ENCODE measurements around the gene SUPT3H. TPM values are rescaled to one million over a fixed set of nuclear protein-coding genes. Genes with fewer than 3 reads are reported as not detected.

The SUPT3H gene
- total and polyA plus RNA-seq, 2 of the 13 experiments (the other 11 are each of a cell fraction or from before 2014, with no cell fraction given): 11.9 to 36.1 TPM

DNA sequence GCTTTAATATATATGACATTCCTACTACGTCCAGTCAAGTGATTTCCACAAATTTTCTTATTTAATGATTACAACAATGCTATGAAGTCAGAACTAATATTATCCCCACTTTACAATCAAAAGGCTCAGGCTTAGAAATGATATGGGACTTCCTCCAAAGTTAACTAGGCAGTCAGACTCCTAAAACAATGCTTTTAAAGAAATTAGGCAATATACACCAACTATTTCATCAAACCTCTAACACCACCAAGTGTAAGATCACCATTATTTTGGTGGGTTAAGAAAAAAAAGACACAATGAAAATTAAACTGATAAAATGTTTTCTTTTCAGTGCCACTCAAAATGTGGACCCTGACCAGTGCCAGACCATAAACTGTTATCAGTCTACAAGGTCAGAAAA, 305.7 kb downstream of the SUPT3H start:
- Histone ChIP-seq H2AFZ (ENCODE audit: low read length) (no peak overlapping the region), H3K4me1 (ENCODE audit: insufficient read depth, low read length) (no peaks in the 10 kb centered on the region), H3K9me3 (ENCODE audit: low read length) (no peaks in the 10 kb centered on the region), H4K20me1 (ENCODE audit: insufficient read depth, low read length) (no peaks in the 10 kb centered on the region), H3K4me2 (ENCODE audit: low read depth, low read length) (no peak overlapping the region), H3K27me3 (ENCODE audit: control insufficient read depth in 1 of 2, insufficient read depth in 2 of 2, low read length in 2 of 2) (no peaks in the 10 kb centered on the region), H3K27ac (ENCODE audit: extremely low read length, insufficient read depth, low read length) (no peak overlapping the region), H3K4me3 (replicated peaks in 1 of 3; ENCODE audit: insufficient read depth in 1 of 3, low read depth in 2 of 3, low read length in 3 of 3) (no peak overlapping the region), H3K79me2 (ENCODE audit: insufficient read depth, low read length) (no peaks in the 10 kb centered on the region), H3K9ac (ENCODE audit: insufficient read depth, low read depth, low read length) (no peak overlapping the region), H3K36me3 (replicated peaks in 1 of 2; ENCODE audit: control insufficient read depth in 1 of 2, insufficient read depth in 2 of 2, low read length in 2 of 2) (no peaks in the 10 kb centered on the region)
- DNase-seq (ENCODE audit: low spot score) (no peak), ATAC-seq (no peak), FAIRE-seq (no peak)
- 100% methylated on average over 1 of the region's 1 CpG for WGBS (ENCODE audit: low lambda C conversion rate)
- in situ Hi-C loops (cut with HindIII; ENCODE audit: extremely low pct_ligation_motif_present, low pct_unique_long_range_greater_than_20kb): no loop called here
- BruUV-seq (replicated peaks): no TSS peak
- TF ChIP-seq ZNF124 (CRISPR knock-in tag; IDR thresholded peaks at IDR 0.05): no peak
- peak; percentile 58; the same call in 1 of the 2 replicates for TF ChIP-seq CEBPB (IDR thresholded peaks at IDR 0.05; ENCODE audit: borderline replicate concordance, low read depth, low read length)
- TF ChIP-seq, protein P1, sequence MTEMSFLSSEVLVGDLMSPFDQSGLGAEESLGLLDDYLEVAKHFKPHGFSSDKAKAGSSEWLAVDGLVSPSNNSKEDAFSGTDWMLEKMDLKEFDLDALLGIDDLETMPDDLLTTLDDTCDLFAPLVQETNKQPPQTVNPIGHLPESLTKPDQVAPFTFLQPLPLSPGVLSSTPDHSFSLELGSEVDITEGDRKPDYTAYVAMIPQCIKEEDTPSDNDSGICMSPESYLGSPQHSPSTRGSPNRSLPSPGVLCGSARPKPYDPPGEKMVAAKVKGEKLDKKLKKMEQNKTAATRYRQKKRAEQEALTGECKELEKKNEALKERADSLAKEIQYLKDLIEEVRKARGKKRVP (CRISPR knock-in tag; IDR thresholded peaks at IDR 0.05): peak in 1 of 2 experiments; percentile 65; a peak in 1 of 4 replicates
- TF ChIP-seq, protein P2, sequence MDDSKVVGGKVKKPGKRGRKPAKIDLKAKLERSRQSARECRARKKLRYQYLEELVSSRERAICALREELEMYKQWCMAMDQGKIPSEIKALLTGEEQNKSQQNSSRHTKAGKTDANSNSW (CRISPR knock-in tag; IDR thresholded peaks at IDR 0.05; ENCODE audit: borderline replicate concordance): no peak
- ChIA-PET POLR2A (interaction anchor here (0.6 kb wide), 1 partner anchor 123 kb away, joined by 3 read pairs; no protein-coding TSS in a partner anchor), CTCF (ENCODE audit: low intra/inter-chr PET ratio, low total read pairs) (no interaction called here)
- intact Hi-C loops (cut with micrococcal nuclease; ENCODE audit: unreplicated experiment): no loop called here

DNA sequence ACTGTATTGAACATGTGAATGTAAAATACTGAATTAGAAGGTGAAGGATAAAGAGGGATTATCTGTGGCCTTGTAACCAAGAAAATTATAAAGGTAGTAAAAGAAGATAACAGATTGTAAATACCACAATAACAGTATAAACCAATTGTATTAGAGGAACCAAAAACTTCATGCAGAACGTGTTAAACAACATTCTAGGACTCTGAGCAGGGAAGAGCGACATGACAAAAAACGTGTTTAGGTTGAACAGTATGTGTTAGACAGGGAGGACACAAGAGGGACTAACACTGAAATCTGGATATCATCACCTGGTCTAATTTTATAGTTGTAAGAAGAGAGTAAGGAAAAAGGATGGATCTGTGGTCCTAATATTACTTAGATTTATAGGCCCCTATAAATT, 308.6 kb downstream of the SUPT3H start:
- ATAC-seq (no peak), DNase-seq (ENCODE audit: low spot score) (no peak), FAIRE-seq (no peak)
- H3K79me2 ChIP-seq (ENCODE audit: insufficient read depth, low read length): no peaks in the 10 kb centered on the region
- no peaks in the 10 kb centered on the region for H3K4me1 ChIP-seq (ENCODE audit: insufficient read depth, low read length)
- intact Hi-C loops (cut with micrococcal nuclease; ENCODE audit: unreplicated experiment): no loop called here
- no peak overlapping the region for H3K27ac ChIP-seq (ENCODE audit: extremely low read length, insufficient read depth, low read length)
- H3K4me2 ChIP-seq (ENCODE audit: low read depth, low read length): no peak overlapping the region
- H4K20me1 ChIP-seq (ENCODE audit: insufficient read depth, low read length): no peaks in the 10 kb centered on the region
- H2AFZ ChIP-seq (ENCODE audit: low read length): no peak overlapping the region
- in situ Hi-C loops (cut with HindIII; ENCODE audit: extremely low pct_ligation_motif_present, low pct_unique_long_range_greater_than_20kb): no loop called here
- ChIA-PET POLR2A (no interaction called here), CTCF (ENCODE audit: low intra/inter-chr PET ratio, low total read pairs) (no interaction called here)
- BruUV-seq (replicated peaks): no TSS peak
- H3K27me3 ChIP-seq (ENCODE audit: control insufficient read depth in 1 of 2, insufficient read depth in 2 of 2, low read length in 2 of 2): no peaks in the 10 kb centered on the region
- no peaks in the 10 kb centered on the region for H3K36me3 ChIP-seq (replicated peaks in 1 of 2; ENCODE audit: control insufficient read depth in 1 of 2, insufficient read depth in 2 of 2, low read length in 2 of 2)
- 93% methylated on average over 3 of the region's 3 CpGs for WGBS (ENCODE audit: low lambda C conversion rate)
- H3K4me3 ChIP-seq (replicated peaks in 1 of 3; ENCODE audit: insufficient read depth in 1 of 3, low read depth in 2 of 3, low read length in 3 of 3): no peak overlapping the region
- no peak overlapping the region for H3K9ac ChIP-seq (ENCODE audit: insufficient read depth, low read depth, low read length)
- no peaks in the 10 kb centered on the region for H3K9me3 ChIP-seq (ENCODE audit: low read length)
- TF ChIP-seq, protein P3, sequence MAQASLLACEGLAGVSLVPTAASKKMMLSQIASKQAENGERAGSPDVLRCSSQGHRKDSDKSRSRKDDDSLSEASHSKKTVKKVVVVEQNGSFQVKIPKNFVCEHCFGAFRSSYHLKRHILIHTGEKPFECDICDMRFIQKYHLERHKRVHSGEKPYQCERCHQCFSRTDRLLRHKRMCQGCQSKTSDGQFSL (CRISPR knock-in tag; IDR thresholded peaks at IDR 0.05): no peak
- no peak for TF ChIP-seq ZC3H13 (CRISPR knock-in tag; IDR thresholded peaks at IDR 0.05)
- no peak for TF ChIP-seq SP5 (CRISPR knock-in tag; IDR thresholded peaks at IDR 0.05; ENCODE audit: borderline replicate concordance, low read depth)
- no peak for TF ChIP-seq ZKSCAN5 (CRISPR knock-in tag; IDR thresholded peaks at IDR 0.05)
- TF ChIP-seq ZNF33B (CRISPR knock-in tag; IDR thresholded peaks at IDR 0.05): no peak
- no peak for TF ChIP-seq TRIM24 (CRISPR knock-in tag; IDR thresholded peaks at IDR 0.05)
- TF ChIP-seq ZNF33A (CRISPR knock-in tag; IDR thresholded peaks at IDR 0.05; ENCODE audit: borderline replicate concordance): no peak
- TF ChIP-seq, protein P4, sequence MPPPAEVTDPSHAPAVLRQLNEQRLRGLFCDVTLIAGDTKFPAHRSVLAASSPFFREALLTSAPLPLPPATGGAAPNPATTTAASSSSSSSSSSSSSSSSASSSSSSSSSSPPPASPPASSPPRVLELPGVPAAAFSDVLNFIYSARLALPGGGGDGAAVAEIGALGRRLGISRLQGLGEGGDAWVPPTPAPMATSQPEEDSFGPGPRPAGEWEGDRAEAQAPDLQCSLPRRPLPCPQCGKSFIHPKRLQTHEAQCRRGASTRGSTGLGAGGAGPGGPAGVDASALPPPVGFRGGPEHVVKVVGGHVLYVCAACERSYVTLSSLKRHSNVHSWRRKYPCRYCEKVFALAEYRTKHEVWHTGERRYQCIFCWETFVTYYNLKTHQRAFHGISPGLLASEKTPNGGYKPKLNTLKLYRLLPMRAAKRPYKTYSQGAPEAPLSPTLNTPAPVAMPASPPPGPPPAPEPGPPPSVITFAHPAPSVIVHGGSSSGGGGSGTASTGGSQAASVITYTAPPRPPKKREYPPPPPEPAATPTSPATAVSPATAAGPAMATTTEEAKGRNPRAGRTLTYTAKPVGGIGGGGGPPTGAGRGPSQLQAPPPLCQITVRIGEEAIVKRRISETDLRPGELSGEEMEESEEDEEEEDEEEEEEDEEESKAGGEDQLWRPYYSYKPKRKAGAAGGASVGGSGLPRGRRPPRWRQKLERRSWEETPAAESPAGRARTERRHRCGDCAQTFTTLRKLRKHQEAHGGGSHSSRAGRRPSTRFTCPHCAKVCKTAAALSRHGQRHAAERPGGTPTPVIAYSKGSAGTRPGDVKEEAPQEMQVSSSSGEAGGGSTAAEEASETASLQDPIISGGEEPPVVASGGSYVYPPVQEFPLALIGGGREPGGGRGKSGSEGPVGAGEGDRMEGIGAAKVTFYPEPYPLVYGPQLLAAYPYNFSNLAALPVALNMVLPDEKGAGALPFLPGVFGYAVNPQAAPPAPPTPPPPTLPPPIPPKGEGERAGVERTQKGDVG (CRISPR knock-in tag; IDR thresholded peaks at IDR 0.05; ENCODE audit: borderline replicate concordance): no peak
- no peak for TF ChIP-seq NAIF1 (CRISPR knock-in tag; IDR thresholded peaks at IDR 0.05; ENCODE audit: borderline replicate concordance)
- TF ChIP-seq ZNF615 (CRISPR knock-in tag; IDR thresholded peaks at IDR 0.05; ENCODE audit: borderline replicate concordance): no peak

Measured in HepG2 (cell line).